Spleen (tissue), 7 donors: ENCODE results near the gene RPLP1.

Experiments used
- CTCF ChIP-seq, 11 experiments: fragments of 200-600 bp in 7 of 11; fragments of 450-650 bp in 4 of 11; sonication (generic) in 4 of 11; IDR thresholded peaks in 8 of 11; conservative IDR thresholded peaks in 3 of 11; 1 replicate in 7 of 11; 2 replicates in 4 of 11; pipeline versions ENCODE4 v1.4.0 to v1.8.0; 2016 to 2021; ENCODE audit warnings: antibody characterized with exemption in 11 of 11, inconsistent platforms in 4 of 11, mild to moderate bottlenecking in 1 of 11
- POLR2A ChIP-seq, 3 donors: fragments of 450-650 bp; IDR thresholded peaks; one replicate each; pipeline ENCODE4 v1.5.1; 2017; ENCODE audit warnings: antibody characterized with exemption in 3 of 3, mild to moderate bottlenecking in 1 of 3
- donor health status: DM: no; HTN: no; CAD: no; lungs with moderate emphysema.
- donor health status: DM: no; HTN: no; CAD: no.
- donor health status: DM: no; HTN: no; CAD: no.

DNA sequence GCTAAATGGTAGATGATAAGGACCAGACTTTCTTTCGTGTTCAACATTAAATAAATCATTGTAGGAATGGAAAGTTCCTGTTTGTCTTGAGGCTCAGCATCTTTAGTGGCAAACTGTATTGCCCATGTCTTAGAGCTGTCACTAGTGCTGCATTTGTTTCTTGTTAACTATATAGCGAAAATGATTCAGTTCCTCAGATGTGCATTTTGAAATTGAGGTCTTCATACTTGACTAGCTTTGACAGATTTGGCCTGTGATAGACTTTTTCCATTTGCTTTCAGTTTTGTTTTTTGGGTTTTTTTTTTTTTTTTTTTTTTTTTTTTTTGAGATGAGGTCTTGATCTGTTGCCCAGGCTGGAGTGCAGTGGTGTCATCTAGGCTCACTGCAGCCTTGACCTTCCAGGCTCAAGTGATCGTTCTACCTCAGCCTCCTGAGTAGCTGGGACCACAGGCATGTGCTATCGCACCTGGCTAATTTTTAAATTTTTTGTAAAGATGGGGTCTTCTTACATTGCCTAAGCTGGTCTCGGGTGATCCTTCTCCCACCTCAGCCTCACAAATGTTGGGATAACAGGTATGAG lies 9.5 kb upstream of the RPLP1 start:
- TF ChIP-seq POLR2A (IDR thresholded peaks at IDR 0.05) (no peak), CTCF (IDR thresholded peaks at IDR 0.05 in 8 of 11, conservative IDR thresholded peaks at IDR 0.05 in 3 of 11) (no peak)
